A549 treated with RU486 at 1 μM for 4 hours (cell line): ENCODE measurements around the gene HOXD13. TPM values are rescaled to one million over a fixed set of nuclear protein-coding genes. Genes with fewer than 3 reads are reported as not detected.

Source experiments
- total RNA-seq: library from RNA; stranded (reverse); fragments of 200-300 nt; extraction: Qiagen RNA extraction; gene quantifications from 5 replicates; pipeline ENCODE4 v1.2.3, GENCODE V29; 2022; ENCODE audit warnings: low read depth

HOXD13 gene
- total RNA-seq, result 0.15 to 0.29 TPM (median 0.16 TPM) in 5 replicates

GRCh38 chr2:176092270-176093144, at the start of gene HOXD13:
HOXD13 (plus strand) TSS chr2:176092721; CDS start chr2:176092891, 170 bp downstream.

GRCh38 chr2:176083796-176084261, 8.7 kb upstream of the HOXD13 start, which contains the start of gene EVX2:
EVX2 (minus strand) TSS chr2:176083962; CDS start chr2:176083776, 186 bp downstream.

GRCh38 chr2:176099728-176100546, 7.4 kb downstream of the HOXD13 start, which contains the start of gene HOXD12:
HOXD12 (plus strand) TSS chr2:176099795; CDS start chr2:176099802, 7 bp downstream.

GRCh38 chr2:176106581-176107539, 14.3 kb downstream of the HOXD13 start, which contains the start of gene HOXD11:
HOXD11 (plus strand) TSS chr2:176107280; CDS start chr2:176107356, 76 bp downstream.

DNA sequence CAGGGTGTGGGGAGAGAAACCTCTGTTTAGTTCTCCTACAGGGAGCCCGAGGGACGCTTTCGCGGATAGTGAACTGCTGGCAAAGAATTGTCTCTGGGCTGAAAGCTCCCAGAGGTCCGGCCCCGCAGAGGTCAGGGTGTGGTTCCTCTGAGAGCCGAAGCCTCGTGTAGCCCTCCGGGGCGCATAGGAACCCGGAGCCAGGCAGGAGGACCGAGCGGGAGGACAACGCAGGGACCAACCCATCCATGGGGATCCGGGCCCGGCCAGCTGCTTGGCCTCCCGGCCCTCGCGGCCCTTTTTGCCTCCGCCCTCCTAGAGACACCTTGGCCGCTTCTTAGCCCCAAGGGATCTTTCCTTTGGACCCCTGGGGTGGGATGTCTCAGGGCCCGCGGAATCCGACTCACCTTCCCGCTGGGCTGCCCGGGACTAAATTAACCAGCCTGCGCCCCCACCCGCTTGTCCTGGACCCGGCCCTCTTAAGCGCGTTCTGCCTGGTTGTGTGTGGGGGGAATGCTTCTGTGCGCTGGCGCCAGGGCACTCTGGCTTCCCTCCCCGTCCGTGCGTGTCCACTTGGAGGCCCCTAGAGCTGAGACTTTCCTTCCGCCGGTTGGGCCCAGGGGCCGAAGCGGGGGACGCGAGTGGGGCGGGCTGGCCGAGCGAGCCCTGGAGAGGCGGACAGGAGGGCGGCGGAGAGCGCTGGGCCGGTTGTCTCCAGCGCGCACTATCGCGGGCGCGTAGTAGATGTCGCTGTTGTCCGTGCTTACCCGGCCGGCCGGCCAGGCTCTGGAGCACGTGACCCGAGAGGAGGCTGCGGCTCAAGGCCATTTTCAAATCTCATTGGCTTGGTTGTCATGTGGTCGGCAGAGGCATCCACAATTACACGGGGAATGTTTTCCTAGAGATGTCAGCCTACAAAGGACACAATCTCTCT, 23.6 kb downstream of the HOXD13 start, which contains the start of gene HOXD10:
Gene HOXD10, plus strand, starts transcription at position 896 of the 931 bp plus-strand sequence. CDS start 56 bp downstream, outside the sequence.

DNA sequence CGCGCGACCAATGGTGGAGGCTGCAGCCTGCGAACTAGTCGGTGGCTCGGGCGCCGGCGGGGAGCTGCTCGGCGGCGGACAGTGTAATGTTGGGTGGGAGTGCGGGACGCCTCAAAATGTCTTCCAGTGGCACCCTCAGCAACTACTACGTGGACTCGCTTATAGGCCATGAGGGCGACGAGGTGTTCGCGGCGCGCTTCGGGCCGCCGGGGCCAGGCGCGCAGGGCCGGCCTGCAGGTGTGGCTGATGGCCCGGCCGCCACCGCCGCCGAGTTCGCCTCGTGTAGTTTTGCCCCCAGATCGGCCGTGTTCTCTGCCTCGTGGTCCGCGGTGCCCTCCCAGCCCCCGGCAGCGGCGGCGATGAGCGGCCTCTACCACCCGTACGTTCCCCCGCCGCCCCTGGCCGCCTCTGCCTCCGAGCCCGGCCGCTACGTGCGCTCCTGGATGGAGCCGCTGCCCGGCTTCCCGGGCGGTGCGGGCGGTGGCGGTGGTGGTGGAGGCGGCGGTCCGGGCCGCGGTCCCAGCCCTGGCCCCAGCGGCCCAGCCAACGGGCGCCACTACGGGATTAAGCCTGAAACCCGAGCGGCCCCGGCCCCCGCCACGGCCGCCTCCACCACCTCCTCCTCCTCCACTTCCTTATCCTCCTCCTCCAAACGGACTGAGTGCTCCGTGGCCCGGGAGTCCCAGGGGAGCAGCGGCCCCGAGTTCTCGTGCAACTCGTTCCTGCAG, 30.3 kb downstream of the HOXD13 start, which contains the start of gene HOXD9:
Gene HOXD9, plus strand, starts transcription at position 37 of the 728 bp plus-strand sequence. Its CDS starts 50 bp downstream, at position 87.

GRCh38 chr2:176128982-176129796, 36.7 kb downstream of the HOXD13 start, which contains the start of gene HOXD8:
HOXD8 (plus strand) TSS chr2:176129705; CDS start chr2:176130367, 662 bp downstream.

Other genes starting within 250 kb of the HOXD13 start
- gene LNPK, start 90.5 kb upstream of the HOXD13 start, total RNA-seq, result 9.6 to 14.8 TPM (median 13.3 TPM) in 5 replicates
- gene EVX2, start 8.8 kb upstream of the HOXD13 start, total RNA-seq, result 0.02 TPM in 1 of 5 replicates, not detected in the others
- not detected in 5 replicates for gene HOXD12, start 7.1 kb downstream of the HOXD13 start, total RNA-seq
- gene HOXD11, start 14.6 kb downstream of the HOXD13 start, total RNA-seq, result 7.6 to 9.1 TPM (median 8.0 TPM) in 5 replicates
- gene HOXD10, start 24.1 kb downstream of the HOXD13 start, total RNA-seq, result 5.5 to 7.4 TPM (median 7.3 TPM) in 5 replicates
- 1.0 to 1.7 TPM (median 1.2 TPM) in 5 replicates for gene HOXD9, start 30.0 kb downstream of the HOXD13 start, total RNA-seq
- gene HOXD8, start 37.0 kb downstream of the HOXD13 start, total RNA-seq, result 2.9 to 5.5 TPM (median 5.4 TPM) in 5 replicates
- 0.29 to 0.66 TPM (median 0.49 TPM) in 5 replicates for gene HOXD4, start 58.8 kb downstream of the HOXD13 start, total RNA-seq
- gene HOXD3, start 64.6 kb downstream of the HOXD13 start, total RNA-seq, result 0.14 to 0.33 TPM (median 0.21 TPM) in 4 of 5 replicates, not detected in the other
- 0.12 to 0.44 TPM (median 0.21 TPM) in 5 replicates for gene HOXD1, start 95.9 kb downstream of the HOXD13 start, total RNA-seq
- gene MTX2, start 176.7 kb downstream of the HOXD13 start, total RNA-seq, result 38.5 to 48.7 TPM (median 43.8 TPM) in 5 replicates